GM19239 (cell line): Measurements from ENCODE around the gene WDR59.
"Not testable (repeated sequence)": the region's sequence is repeated elsewhere in the genome, so short reads cannot be mapped to it uniquely, and the experiment has no call there.

Experiments
- DNase-seq: peaks from one replicate; pipeline ENCODE4 v3.0.0; 2011; ENCODE audit warnings: low spot score; ENCODE audit not compliant: insufficient read length
- FAIRE-seq: peaks from 2 replicates; lab custom pipeline; 2011; peaks lifted over from hg19 to GRCh38; lab: Jason Lieb, UNC

WDR59 gene

GRCh38 chr16:74989864-74990263 is 4.9 kb upstream of the WDR59 start:
- not testable (repeated sequence) for FAIRE-seq, DNase-seq

GRCh38 chr16:74987027-74987681 is 2.2 kb upstream of the WDR59 start:
- FAIRE-seq (no peak), DNase-seq (no peak)

GRCh38 chr16:74984194-74984528 is 762 bp downstream of the WDR59 start:
- DNase-seq (no peak), FAIRE-seq (no peak)

GRCh38 chr16:74982256-74982655 is 2.7 kb downstream of the WDR59 start:
- no peak for DNase-seq
- FAIRE-seq, result no peak

GRCh38 chr16:74975591-74975990 is 9.3 kb downstream of the WDR59 start:
- no peak for DNase-seq
- FAIRE-seq, result no peak

GRCh38 chr16:74973304-74973703 is 11.6 kb downstream of the WDR59 start:
- DNase-seq, result no peak
- FAIRE-seq, result no peak

- no peak for DNase-seq
- no peak for FAIRE-seq
Measured at GRCh38 chr16:74954763-74955162, 30.2 kb downstream of the WDR59 start.

GRCh38 chr16:74951681-74952080 is 33.2 kb downstream of the WDR59 start:
- FAIRE-seq (no peak), DNase-seq (no peak)

- DNase-seq, result no peak
- FAIRE-seq, result no peak
Measured at GRCh38 chr16:74951206-74951605, 33.7 kb downstream of the WDR59 start.

- DNase-seq (no peak), FAIRE-seq (no peak)
Measured at GRCh38 chr16:74950511-74950910, 34.4 kb downstream of the WDR59 start.

GRCh38 chr16:74949309-74949708 is 35.6 kb downstream of the WDR59 start:
- FAIRE-seq (no peak), DNase-seq (no peak)

GRCh38 chr16:74944466-74944865 is 40.5 kb downstream of the WDR59 start:
- FAIRE-seq, result no peak

GRCh38 chr16:74942977-74943918 is 41.7 kb downstream of the WDR59 start:
- DNase-seq (no peak), FAIRE-seq (no peak)

More at GRCh38 chr16:74944466-74944865, 40.5 kb downstream of the WDR59 start:
- no peak for DNase-seq

- DNase-seq (no peak), FAIRE-seq (no peak)
Measured at GRCh38 chr16:74942566-74942965, 42.4 kb downstream of the WDR59 start.

GRCh38 chr16:74939688-74940087 is 45.2 kb downstream of the WDR59 start:
- FAIRE-seq (no peak), DNase-seq (no peak)

- DNase-seq (peak; percentile 38), FAIRE-seq (no peak)
Measured at GRCh38 chr16:74936902-74937560, 47.9 kb downstream of the WDR59 start.

- no peak for DNase-seq
- FAIRE-seq, result no peak
Measured at GRCh38 chr16:74931445-74931844, 53.5 kb downstream of the WDR59 start.

GRCh38 chr16:74929636-74930035 is 55.3 kb downstream of the WDR59 start:
- DNase-seq, result no peak
- no peak for FAIRE-seq

GRCh38 chr16:74926805-74927204 is 58.1 kb downstream of the WDR59 start:
- DNase-seq, result no peak
- no peak for FAIRE-seq

GRCh38 chr16:74923766-74924460 is 61.0 kb downstream of the WDR59 start:
- DNase-seq, result no peak
- no peak for FAIRE-seq
